ENCODE results near the gene CTDSPL.

- TF ChIP-seq POLR2A (IDR thresholded peaks at IDR 0.05): no peak
- no peak for TF ChIP-seq CTCF (IDR thresholded peaks at IDR 0.05)
These were observed 41.4 kb upstream of the CTDSPL start for GRCh38 chr3:37820286-37820685.
